HG03469 (cell line): ENCODE data around the gene COASY.

Experiments used
- ATAC-seq: cut with Tn5 transposase; IDR thresholded peaks from one replicate; pipeline ENCODE4 v1.9.1; 2021; ENCODE audit warnings: mild to moderate bottlenecking, moderate library complexity, moderate number of reproducible peaks; ENCODE audit not compliant: unreplicated experiment

The COASY gene

GRCh38 chr17:42561897-42562387, at the start of gene COASY:
COASY (plus strand) TSS chr17:42562148; CDS start chr17:42562623, 475 bp downstream.
- no peak for ATAC-seq

- ATAC-seq = no peak
Measured at GRCh38 chr17:42512246-42512645, 49.7 kb upstream of the COASY start.

GRCh38 chr17:42512733-42513251, 49.2 kb upstream of the COASY start:
- ATAC-seq = no peak

- no peak for ATAC-seq
Measured at GRCh38 chr17:42513686-42514085, 48.3 kb upstream of the COASY start.

GRCh38 chr17:42514279-42514678, 47.7 kb upstream of the COASY start:
- no peak for ATAC-seq

- no peak for ATAC-seq
Measured at GRCh38 chr17:42514867-42515266, 47.1 kb upstream of the COASY start.

- ATAC-seq = no peak
Measured at GRCh38 chr17:42517516-42517915, 44.4 kb upstream of the COASY start.

- no peak for ATAC-seq
Measured at GRCh38 chr17:42518046-42518754, 43.7 kb upstream of the COASY start.

- no peak for ATAC-seq
Measured at GRCh38 chr17:42518755-42519545, 43.0 kb upstream of the COASY start.

GRCh38 chr17:42519546-42520491, 42.1 kb upstream of the COASY start:
- no peak for ATAC-seq

- no peak for ATAC-seq
Measured at GRCh38 chr17:42520540-42520951, 41.4 kb upstream of the COASY start.

- no peak for ATAC-seq
Measured at GRCh38 chr17:42521036-42521435, 40.9 kb upstream of the COASY start.

- no peak for ATAC-seq
Measured at GRCh38 chr17:42521666-42522262, 40.2 kb upstream of the COASY start.

- no peak for ATAC-seq
Measured at GRCh38 chr17:42522263-42522790, 39.6 kb upstream of the COASY start.

GRCh38 chr17:42522798-42523278, 39.1 kb upstream of the COASY start:
- no peak for ATAC-seq

- ATAC-seq = no peak
Measured at GRCh38 chr17:42525221-42525620, 36.7 kb upstream of the COASY start.

GRCh38 chr17:42526031-42526444, 35.9 kb upstream of the COASY start:
- no peak for ATAC-seq

GRCh38 chr17:42527932-42528331, 34.0 kb upstream of the COASY start:
- ATAC-seq = no peak

- ATAC-seq = no peak
Measured at GRCh38 chr17:42529061-42529460, 32.9 kb upstream of the COASY start.

- no peak for ATAC-seq
Measured at GRCh38 chr17:42530952-42531454, 30.9 kb upstream of the COASY start.
